GM12878 (cell line): ENCODE results near the gene VWA8. TPM values are rescaled to one million over a fixed set of nuclear protein-coding genes. Genes with fewer than 3 reads are reported as not detected.

Experiments
- ATAC-seq: fragments of 200-7000 bp; cut with Tn5 transposase; 3 replicates; pipeline ENCODE4 v1.9.1; 2020; ENCODE audit warnings: mild to moderate bottlenecking, moderate library complexity
- BruUV-seq: library from RNA; stranded (reverse); fragments of 400-500 nt; replicated peaks from 2 replicates; lab custom pipeline; 2021; lab: Mats Ljungman, UMichigan
- CTCF ChIA-PET: fragments of 300-600 bp; sonication (Branson Sonifier 250); formaldehyde crosslinking; extraction: SDS; loops from one replicate; lab custom pipeline; 2021; ENCODE audit warnings: inconsistent platforms; lab: Yijun Ruan, JAX
- POLR2A ChIA-PET: fragments of 350-600 bp; formaldehyde crosslinking; extraction: SDS; loops from one replicate; lab custom pipeline; 2021; ENCODE audit warnings: inconsistent platforms; lab: Charles Lee
- RAD21 ChIA-PET: fragments of 300-600 bp; sonication (Branson Sonifier 250); formaldehyde crosslinking; loops from one replicate; lab custom pipeline; 2023; ENCODE audit warnings: antibody characterized with exemption; ENCODE audit not compliant: unreplicated experiment; lab: Charles Lee
- SMC1A ChIA-PET: fragments of 300-600 bp; sonication (Branson Sonifier 250); formaldehyde crosslinking; loops from one replicate; lab custom pipeline; 2023; ENCODE audit not compliant: unreplicated experiment, uncharacterized antibody; lab: Charles Lee
- DNase-seq: peaks from one replicate; pipeline ENCODE4 v3.0.0-alpha.2; 2011; ENCODE audit warnings: low read depth, low spot score
- FAIRE-seq: peaks from 3 replicates; lab custom pipeline; 2011; peaks lifted over from hg19 to GRCh38; lab: Jason Lieb, UNC
- H2AFZ ChIP-seq: 2 replicates; pipeline ENCODE4 v1.6.0; 2011; ENCODE audit warnings: low read depth, low read length, control low read depth; ENCODE audit not compliant: control insufficient read depth
- H3K27ac ChIP-seq: 2 replicates; pipeline ENCODE4 v1.5.1; 2011; ENCODE audit warnings: control low read depth; ENCODE audit not compliant: control insufficient read depth, insufficient read depth
- H3K27me3 ChIP-seq, 2 experiments: replicated peaks in 1 of 2; 2 replicates each; pipeline versions ENCODE4 v1.6.0 to v1.6.1; 2011; ENCODE audit warnings: low read length in 1 of 2; ENCODE audit not compliant: control insufficient read depth in 2 of 2, insufficient read depth in 2 of 2
- H3K36me3 ChIP-seq, 2 experiments: 2 replicates each; pipeline ENCODE4 v1.5.1; 2011; ENCODE audit warnings: low read length in 1 of 2; ENCODE audit not compliant: control insufficient read depth in 2 of 2, insufficient read depth in 2 of 2
- H3K4me1 ChIP-seq: 2 replicates; pipeline ENCODE4 v1.6.1; 2011; ENCODE audit warnings: mild to moderate bottlenecking, low read length, moderate library complexity, mixed read lengths; ENCODE audit not compliant: control insufficient read depth, insufficient read depth
- H3K4me2 ChIP-seq: 2 replicates; pipeline ENCODE4 v1.6.0; 2011; ENCODE audit warnings: control low read depth; ENCODE audit not compliant: control insufficient read depth, insufficient read depth
- H3K4me3 ChIP-seq: fragments of 200-600 bp; sonication (generic); 2 replicates; pipeline ENCODE4 v1.5.1; 2016
- H3K79me2 ChIP-seq: 2 replicates; pipeline ENCODE4 v1.6.0; 2011; ENCODE audit warnings: low read length; ENCODE audit not compliant: control insufficient read depth, insufficient read depth
- H3K9ac ChIP-seq: 2 replicates; pipeline ENCODE4 v1.8.0; 2011; ENCODE audit warnings: low read length, control low read depth, mixed read lengths; ENCODE audit not compliant: control insufficient read depth, insufficient read depth
- H3K9me3 ChIP-seq: replicated peaks from 3 replicates; pipeline ENCODE4 v1.5.1; 2011; ENCODE audit warnings: mild to moderate bottlenecking, low read length; ENCODE audit not compliant: control insufficient read depth, insufficient read depth
- H4K20me1 ChIP-seq: 2 replicates; pipeline ENCODE4 v1.6.0; 2011; ENCODE audit not compliant: control insufficient read depth, insufficient read depth
- GABPA ChIP-seq: IDR thresholded peaks from 2 replicates; pipeline ENCODE4 v1.6.1; 2014; ENCODE audit warnings: antibody characterized with exemption, low read depth, mild to moderate bottlenecking, inconsistent platforms
- IKZF2 ChIP-seq, 2 experiments: fragments of 450-650 bp; IDR thresholded peaks; 2 replicates each; pipeline ENCODE4 v1.6.1; 2017; ENCODE audit warnings: mild to moderate bottlenecking in 2 of 2, moderate library complexity in 2 of 2
- ZBED1 ChIP-seq: IDR thresholded peaks from 2 replicates; pipeline ENCODE4 v1.6.1; 2016; ENCODE audit warnings: borderline replicate concordance
- ZBTB33 ChIP-seq: fragments of 450-650 bp; IDR thresholded peaks from 2 replicates; pipeline ENCODE4 v1.6.1; 2017; ENCODE audit warnings: mild to moderate bottlenecking
- WGBS: methylation state at CpG from one replicate; pipeline ENCODE4 v1.1.6; 2016; ENCODE audit warnings: low lambda C conversion rate; ENCODE audit not compliant: insufficient replicate concordance, insufficient coverage; ENCODE audit errors: missing lambda C conversion rate; 5-methylcytosine and 5-hydroxymethylcytosine counted together
- in situ Hi-C: fragments of 300-500 bp; cut with MboI; formaldehyde crosslinking; loops from 9 replicates; pipeline ENCODE4 v1.14.3; 2018; ENCODE audit warnings: mixed read lengths
- intact Hi-C: fragments of 100-400 bp; cut with micrococcal nuclease; formaldehyde crosslinking; loops from one replicate; pipeline ENCODE4 v1.14.2; 2022; ENCODE audit not compliant: unreplicated experiment
- polyA plus RNA-seq, 11 experiments: library from polyadenylated mRNA; depleted of rRNA in 4 of 11; unstranded in 6 of 11; stranded (reverse) in 5 of 11; fragments of >200 nt; fragmentation: Nextera tagmentation in 4 of 11; fragmentation: Illumina TruSeq in 1 of 11; extraction: Ambion mirVana in 4 of 11; extraction: Trizol in 1 of 11; gene quantifications; 1 replicate in 1 of 11; 2 replicates in 10 of 11; pipeline versions ENCODE4 v1.2.1 to v1.2.3, GENCODE V29; 2011 to 2016; ENCODE audit warnings: inconsistent platforms in 2 of 11, missing spikeins in 2 of 11, low read depth in 1 of 11
- total RNA-seq, 4 experiments: library from RNA; depleted of rRNA in 3 of 4; stranded (reverse); fragments of >200 nt in 3 of 4; fragmentation: Illumina TruSeq in 1 of 4; extraction: Trizol in 1 of 4; gene quantifications; 2 replicates each; pipeline versions ENCODE4 v1.2.1 to v1.2.3, GENCODE V29; 2013 to 2021
- TF ChIP-seq, protein P1 (sequence below): fragments of 150-350 bp; IDR thresholded peaks from 2 replicates; pipeline ENCODE4 v1.6.1; 2016; ENCODE audit warnings: low read depth, low read length

Gene VWA8
- total and polyA plus RNA-seq, 10 of the 15 experiments (the other 5 are each of a cell fraction or from before 2014, with no cell fraction given), result 3.0 to 21.8 (median 13.5) TPM

GRCh38 chr13:41928323-41928722, 32.6 kb downstream of the VWA8 start:
- RAD21 ChIA-PET, result interaction anchor here (0.7 kb wide), 1 partner anchor 9 kb away, joined by 4 read pairs; no protein-coding TSS in a partner anchor
- ATAC-seq, result 0 out of 3 replicates have a peak, but pooled peaks have one; percentile 31
- peaks cover 15% of the 10 kb centered on the region for H3K79me2 ChIP-seq
- H2AFZ ChIP-seq, result no peak overlapping the region; the same call in 1 of the 2 replicates
- H3K9ac ChIP-seq, result no peak overlapping the region
- H3K27me3 ChIP-seq, result no peaks in the 10 kb centered on the region
- intact Hi-C loops (no loop called here), in situ Hi-C loops (no loop called here)
- no TSS peak for BruUV-seq
- H3K4me1 ChIP-seq, result peaks cover 8% of the 10 kb centered on the region; the same call in 1 of the 2 replicates
- peak overlapping the region; percentile 26; the same call in 1 of the 2 replicates for H3K4me2 ChIP-seq
- H3K4me3 ChIP-seq, result 0 out of 2 replicates have a peak overlapping the region, but pooled peaks have one; percentile 18
- DNase-seq, result no peak
- POLR2A ChIA-PET, result interaction anchor here (0.6 kb wide), 1 partner anchor 11 kb away, joined by 3 read pairs; no protein-coding TSS in a partner anchor
- WGBS, result 93% methylated on average over 2 of the region's 2 CpGs
- peaks cover 0 to 3% of the 10 kb centered on the region in 2 experiments; a peak in 2 of 4 replicates for H3K36me3 ChIP-seq
- TF ChIP-seq ZBED1 (no peak), IKZF2 (IDR thresholded peaks at IDR 0.05) (no peak), ZBTB33 (no peak), GABPA (no peak)
- TF ChIP-seq, protein P1, sequence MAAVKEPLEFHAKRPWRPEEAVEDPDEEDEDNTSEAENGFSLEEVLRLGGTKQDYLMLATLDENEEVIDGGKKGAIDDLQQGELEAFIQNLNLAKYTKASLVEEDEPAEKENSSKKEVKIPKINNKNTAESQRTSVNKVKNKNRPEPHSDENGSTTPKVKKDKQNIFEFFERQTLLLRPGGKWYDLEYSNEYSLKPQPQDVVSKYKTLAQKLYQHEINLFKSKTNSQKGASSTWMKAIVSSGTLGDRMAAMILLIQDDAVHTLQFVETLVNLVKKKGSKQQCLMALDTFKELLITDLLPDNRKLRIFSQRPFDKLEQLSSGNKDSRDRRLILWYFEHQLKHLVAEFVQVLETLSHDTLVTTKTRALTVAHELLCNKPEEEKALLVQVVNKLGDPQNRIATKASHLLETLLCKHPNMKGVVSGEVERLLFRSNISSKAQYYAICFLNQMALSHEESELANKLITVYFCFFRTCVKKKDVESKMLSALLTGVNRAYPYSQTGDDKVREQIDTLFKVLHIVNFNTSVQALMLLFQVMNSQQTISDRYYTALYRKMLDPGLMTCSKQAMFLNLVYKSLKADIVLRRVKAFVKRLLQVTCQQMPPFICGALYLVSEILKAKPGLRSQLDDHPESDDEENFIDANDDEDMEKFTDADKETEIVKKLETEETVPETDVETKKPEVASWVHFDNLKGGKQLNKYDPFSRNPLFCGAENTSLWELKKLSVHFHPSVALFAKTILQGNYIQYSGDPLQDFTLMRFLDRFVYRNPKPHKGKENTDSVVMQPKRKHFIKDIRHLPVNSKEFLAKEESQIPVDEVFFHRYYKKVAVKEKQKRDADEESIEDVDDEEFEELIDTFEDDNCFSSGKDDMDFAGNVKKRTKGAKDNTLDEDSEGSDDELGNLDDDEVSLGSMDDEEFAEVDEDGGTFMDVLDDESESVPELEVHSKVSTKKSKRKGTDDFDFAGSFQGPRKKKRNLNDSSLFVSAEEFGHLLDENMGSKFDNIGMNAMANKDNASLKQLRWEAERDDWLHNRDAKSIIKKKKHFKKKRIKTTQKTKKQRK, result no peak
- H3K9me3 ChIP-seq, result peaks cover 29% of the 10 kb centered on the region
- H3K27ac ChIP-seq, result peak overlapping the region; percentile 27
- no peaks in the 10 kb centered on the region for H4K20me1 ChIP-seq
- no peak for FAIRE-seq
- SMC1A ChIA-PET, result interaction anchor here (0.7 to 0.8 kb wide), 2 partner anchors 14 to 108 kb away, joined by 3 read pairs; no protein-coding TSS in a partner anchor
- CTCF ChIA-PET, result no interaction called here
